ENCODE data around the gene TMEM174. TPM values are rescaled to one million over a fixed set of nuclear protein-coding genes. Genes with fewer than 3 reads are reported as not detected.

TMEM174 gene
- total RNA-seq, 1 donor: not detected

DNA sequence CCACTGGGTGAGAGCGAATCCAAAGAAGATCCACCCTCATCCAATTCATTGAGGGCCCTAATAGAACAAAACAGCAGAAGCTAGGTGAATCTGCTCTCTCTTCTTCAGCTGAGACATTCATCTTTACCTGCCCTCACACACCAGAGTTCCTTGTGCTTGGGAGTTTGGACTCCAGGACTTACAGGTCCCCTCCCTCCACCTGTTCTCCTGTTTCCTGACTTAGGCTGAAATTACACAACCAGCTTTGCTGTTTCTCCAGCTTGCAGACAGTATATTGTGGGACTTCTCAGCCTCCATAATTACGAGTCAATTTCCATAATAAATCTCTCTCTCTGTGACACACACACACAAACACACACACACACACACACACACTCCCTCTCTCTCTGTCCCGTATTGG is 33.5 kb upstream of the TMEM174 start:
- Histone ChIP-seq H3K4me2 (ENCODE audit: insufficient read depth, low read length) (no peak overlapping the region), H3K36me3 (ENCODE audit: insufficient read depth, low read length) (no peaks in the 10 kb centered on the region), H3K79me2 (ENCODE audit: insufficient read depth, low read length) (no peaks in the 10 kb centered on the region), H3K27ac (ENCODE audit: low read depth, low read length) (no peak overlapping the region), H2AFZ (ENCODE audit: low read length) (no peak overlapping the region), H3K4me1 (ENCODE audit: insufficient read depth, low read length) (peaks cover 6% of the 10 kb centered on the region), H4K20me1 (ENCODE audit: insufficient read depth, low read length) (no peaks in the 10 kb centered on the region), H3K9me3 (ENCODE audit: low read depth, low read length) (no peaks in the 10 kb centered on the region), H3K4me3 (ENCODE audit: insufficient read depth, low read length) (no peak overlapping the region), H3K27me3 (ENCODE audit: insufficient read depth, low read length) (peaks cover 10% of the 10 kb centered on the region)
- no peak for DNase-seq (ENCODE audit: insufficient read length, low spot score, missing footprints)
- TF ChIP-seq, protein P1, sequence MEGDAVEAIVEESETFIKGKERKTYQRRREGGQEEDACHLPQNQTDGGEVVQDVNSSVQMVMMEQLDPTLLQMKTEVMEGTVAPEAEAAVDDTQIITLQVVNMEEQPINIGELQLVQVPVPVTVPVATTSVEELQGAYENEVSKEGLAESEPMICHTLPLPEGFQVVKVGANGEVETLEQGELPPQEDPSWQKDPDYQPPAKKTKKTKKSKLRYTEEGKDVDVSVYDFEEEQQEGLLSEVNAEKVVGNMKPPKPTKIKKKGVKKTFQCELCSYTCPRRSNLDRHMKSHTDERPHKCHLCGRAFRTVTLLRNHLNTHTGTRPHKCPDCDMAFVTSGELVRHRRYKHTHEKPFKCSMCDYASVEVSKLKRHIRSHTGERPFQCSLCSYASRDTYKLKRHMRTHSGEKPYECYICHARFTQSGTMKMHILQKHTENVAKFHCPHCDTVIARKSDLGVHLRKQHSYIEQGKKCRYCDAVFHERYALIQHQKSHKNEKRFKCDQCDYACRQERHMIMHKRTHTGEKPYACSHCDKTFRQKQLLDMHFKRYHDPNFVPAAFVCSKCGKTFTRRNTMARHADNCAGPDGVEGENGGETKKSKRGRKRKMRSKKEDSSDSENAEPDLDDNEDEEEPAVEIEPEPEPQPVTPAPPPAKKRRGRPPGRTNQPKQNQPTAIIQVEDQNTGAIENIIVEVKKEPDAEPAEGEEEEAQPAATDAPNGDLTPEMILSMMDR (IDR thresholded peaks at IDR 0.05; ENCODE audit: extremely low read depth, low read depth, low read length): no peak

DNA sequence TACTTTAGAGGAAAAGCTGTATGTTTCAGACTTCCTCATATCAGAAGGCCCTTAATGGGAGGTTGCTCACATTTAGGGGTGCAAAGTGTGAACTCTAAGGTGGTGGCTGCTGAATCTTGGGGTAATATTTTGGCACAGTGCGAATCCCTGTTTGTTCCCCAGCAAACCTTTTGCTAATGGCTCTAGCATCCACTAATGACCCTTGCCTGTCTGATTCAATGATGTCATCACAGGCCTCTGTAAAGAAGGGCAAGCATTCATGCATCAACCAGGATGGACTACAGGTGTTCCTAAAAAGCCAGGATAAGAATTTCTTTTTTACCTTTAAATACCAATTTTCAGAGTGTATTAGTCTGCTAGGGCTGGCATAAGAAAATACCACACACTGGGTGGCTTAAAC is 32.2 kb upstream of the TMEM174 start:
- TF ChIP-seq, protein P1 (IDR thresholded peaks at IDR 0.05; ENCODE audit: extremely low read depth, low read depth, low read length): no peak
- peaks cover 4% of the 10 kb centered on the region for H3K4me1 ChIP-seq (ENCODE audit: insufficient read depth, low read length)

DNA sequence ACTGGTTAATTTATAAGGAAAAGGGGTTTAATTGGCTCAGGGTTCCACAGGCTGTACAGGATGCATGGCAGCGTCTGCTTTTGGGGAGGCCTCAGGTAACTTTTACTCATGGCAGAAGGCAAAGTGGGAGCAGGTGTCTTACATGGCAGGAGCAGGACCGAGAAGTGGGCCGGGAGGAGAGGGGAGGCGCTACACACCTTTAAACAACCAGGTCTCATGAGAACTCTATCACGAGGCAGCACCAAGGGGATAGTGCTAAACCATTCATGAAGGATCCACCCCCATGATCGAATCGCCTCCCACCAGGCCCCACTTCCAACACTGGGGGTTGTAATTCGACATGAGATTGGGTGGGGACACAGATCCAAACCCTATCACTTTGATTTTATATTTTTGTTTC is 31.0 kb upstream of the TMEM174 start:
- H3K36me3 ChIP-seq (ENCODE audit: insufficient read depth, low read length): no peaks in the 10 kb centered on the region
- TF ChIP-seq, protein P1 (IDR thresholded peaks at IDR 0.05; ENCODE audit: extremely low read depth, low read depth, low read length): no peak
- no peak overlapping the region for H2AFZ ChIP-seq (ENCODE audit: low read length)
- no peaks in the 10 kb centered on the region for H3K4me1 ChIP-seq (ENCODE audit: insufficient read depth, low read length)
- H3K9me3 ChIP-seq (ENCODE audit: low read depth, low read length): no peaks in the 10 kb centered on the region
- H3K4me3 ChIP-seq (ENCODE audit: insufficient read depth, low read length): no peak overlapping the region
- H3K4me2 ChIP-seq (ENCODE audit: insufficient read depth, low read length): no peak overlapping the region
- H3K27me3 ChIP-seq (ENCODE audit: insufficient read depth, low read length): peaks cover 22% of the 10 kb centered on the region
- no peak overlapping the region for H3K27ac ChIP-seq (ENCODE audit: low read depth, low read length)
- H4K20me1 ChIP-seq (ENCODE audit: insufficient read depth, low read length): no peaks in the 10 kb centered on the region
- DNase-seq (ENCODE audit: insufficient read length, low spot score, missing footprints): no peak
- H3K79me2 ChIP-seq (ENCODE audit: insufficient read depth, low read length): no peaks in the 10 kb centered on the region

More for the DNA sequence above, 32.2 kb upstream of the TMEM174 start:
- peaks cover 12% of the 10 kb centered on the region for H3K27me3 ChIP-seq (ENCODE audit: insufficient read depth, low read length)
- no peaks in the 10 kb centered on the region for H3K9me3 ChIP-seq (ENCODE audit: low read depth, low read length)
- no peak overlapping the region for H3K27ac ChIP-seq (ENCODE audit: low read depth, low read length)
- H3K4me3 ChIP-seq (ENCODE audit: insufficient read depth, low read length): no peak overlapping the region
- H2AFZ ChIP-seq (ENCODE audit: low read length): no peak overlapping the region
- no peak overlapping the region for H3K4me2 ChIP-seq (ENCODE audit: insufficient read depth, low read length)
- no peaks in the 10 kb centered on the region for H3K79me2 ChIP-seq (ENCODE audit: insufficient read depth, low read length)
- DNase-seq (ENCODE audit: insufficient read length, low spot score, missing footprints): no peak
- H4K20me1 ChIP-seq (ENCODE audit: insufficient read depth, low read length): no peaks in the 10 kb centered on the region
- H3K36me3 ChIP-seq (ENCODE audit: insufficient read depth, low read length): no peaks in the 10 kb centered on the region

GRCh38 chr5:73143716-73144115 is 29.3 kb upstream of the TMEM174 start:
- Histone ChIP-seq H3K36me3 (ENCODE audit: insufficient read depth, low read length) (no peaks in the 10 kb centered on the region), H4K20me1 (ENCODE audit: insufficient read depth, low read length) (no peaks in the 10 kb centered on the region), H3K4me3 (ENCODE audit: insufficient read depth, low read length) (no peak overlapping the region), H2AFZ (ENCODE audit: low read length) (no peak overlapping the region), H3K9me3 (ENCODE audit: low read depth, low read length) (no peaks in the 10 kb centered on the region), H3K27me3 (ENCODE audit: insufficient read depth, low read length) (peaks cover 24% of the 10 kb centered on the region), H3K4me2 (ENCODE audit: insufficient read depth, low read length) (no peak overlapping the region), H3K79me2 (ENCODE audit: insufficient read depth, low read length) (no peaks in the 10 kb centered on the region), H3K4me1 (ENCODE audit: insufficient read depth, low read length) (no peaks in the 10 kb centered on the region), H3K27ac (ENCODE audit: low read depth, low read length) (no peak overlapping the region)
- no peak for DNase-seq (ENCODE audit: insufficient read length, low spot score, missing footprints)
- TF ChIP-seq, protein P1 (IDR thresholded peaks at IDR 0.05; ENCODE audit: extremely low read depth, low read depth, low read length): no peak
